HG02763 (cell line): ENCODE measurements around the gene HDAC8.

ENCODE experiments used
- ATAC-seq: cut with Tn5 transposase; IDR thresholded peaks from one replicate; pipeline ENCODE4 v1.9.1; 2021; ENCODE audit warnings: mild to moderate bottlenecking, moderate library complexity; ENCODE audit not compliant: unreplicated experiment

Gene HDAC8

DNA sequence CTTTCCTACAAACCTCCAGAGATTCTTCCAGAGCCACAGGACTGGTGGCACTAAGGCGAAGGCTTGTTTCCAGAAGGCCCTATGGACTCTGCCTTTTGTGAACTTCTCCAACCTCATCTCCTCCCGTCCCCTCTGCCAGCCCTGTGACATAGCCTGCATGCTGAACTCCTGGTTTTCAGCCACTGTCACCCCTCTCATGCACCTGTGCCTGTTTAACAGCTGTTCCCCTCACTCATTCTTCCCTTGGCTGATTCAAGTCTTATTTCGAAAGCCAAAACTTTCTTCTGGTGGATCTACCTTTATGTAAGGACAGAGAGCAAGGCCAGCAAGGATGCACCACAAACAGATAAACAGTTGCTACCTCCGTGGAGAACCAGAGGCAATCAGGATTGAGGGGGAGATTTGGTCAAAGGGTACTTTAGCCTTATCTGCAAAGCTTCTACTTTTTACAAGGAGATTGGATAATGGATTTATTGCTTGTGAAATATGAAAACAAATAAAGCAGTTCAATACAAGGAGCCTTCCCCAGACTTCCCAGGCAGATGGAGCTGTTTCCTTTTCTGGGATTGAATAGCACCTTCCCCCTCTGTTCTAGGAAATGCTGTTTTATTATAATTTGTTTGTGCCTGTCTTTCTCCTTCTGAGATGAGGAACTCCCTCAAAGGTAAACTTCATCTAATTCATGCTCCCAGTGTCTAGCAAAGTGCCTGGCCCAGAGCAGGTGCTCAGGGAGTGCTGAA is 272.6 kb downstream of the HDAC8 start:
- ATAC-seq = no peak

DNA sequence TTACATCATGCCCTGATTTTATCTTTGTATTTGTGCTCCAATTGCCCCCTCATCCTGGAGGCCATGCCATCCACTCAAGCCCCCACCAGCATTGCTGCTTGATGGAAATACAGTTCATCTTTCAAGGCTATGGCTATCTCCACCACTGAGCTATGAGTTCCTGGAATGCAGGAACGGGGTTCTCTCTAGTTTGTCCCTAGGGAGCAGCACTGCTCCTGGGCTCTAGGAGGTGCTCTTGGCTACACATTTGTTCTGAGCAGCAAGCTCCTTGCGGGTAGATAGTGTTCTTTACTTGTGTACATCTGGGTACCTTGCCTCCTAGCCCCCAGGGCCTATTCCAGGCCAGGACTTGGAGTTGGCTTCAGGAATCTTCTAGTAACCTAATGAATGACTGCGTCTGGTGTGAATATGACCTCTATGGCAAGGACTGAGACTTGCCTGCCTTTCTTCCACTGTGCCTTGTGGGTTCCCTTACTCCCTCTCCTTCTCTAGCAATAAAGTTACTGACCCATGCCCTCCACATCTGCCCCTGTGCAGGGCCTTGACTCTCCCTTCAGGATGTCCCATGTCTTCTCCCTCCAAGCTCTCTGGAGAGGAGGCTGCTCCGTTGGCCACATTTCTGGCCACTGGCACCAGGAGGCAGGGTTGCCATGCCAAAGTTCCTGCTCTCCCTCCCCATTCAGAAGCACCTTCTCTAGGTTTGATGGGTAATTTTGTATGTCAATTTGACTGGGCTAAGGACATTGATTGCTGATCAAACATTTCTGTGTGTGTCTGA is 274.5 kb downstream of the HDAC8 start:
- ATAC-seq = no peak

DNA sequence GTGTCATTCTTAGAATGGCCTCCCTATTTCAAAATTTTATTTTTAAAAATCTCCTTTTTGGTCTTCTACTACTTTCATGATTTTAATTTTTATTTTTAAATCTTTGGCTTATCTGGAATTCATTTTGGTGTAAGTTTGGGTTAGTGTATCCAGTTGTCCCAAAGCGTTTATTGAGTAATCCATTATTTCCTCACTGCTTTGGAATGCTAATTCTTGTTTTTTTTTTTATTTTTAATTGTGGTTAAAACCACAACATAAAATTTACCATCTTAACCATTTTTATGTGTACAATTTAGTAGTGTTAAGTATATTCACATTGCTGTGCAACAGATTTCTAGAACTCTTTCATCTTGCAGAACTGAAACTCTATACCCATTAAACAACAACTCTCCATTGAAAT is 275.7 kb downstream of the HDAC8 start:
- no peak for ATAC-seq

DNA sequence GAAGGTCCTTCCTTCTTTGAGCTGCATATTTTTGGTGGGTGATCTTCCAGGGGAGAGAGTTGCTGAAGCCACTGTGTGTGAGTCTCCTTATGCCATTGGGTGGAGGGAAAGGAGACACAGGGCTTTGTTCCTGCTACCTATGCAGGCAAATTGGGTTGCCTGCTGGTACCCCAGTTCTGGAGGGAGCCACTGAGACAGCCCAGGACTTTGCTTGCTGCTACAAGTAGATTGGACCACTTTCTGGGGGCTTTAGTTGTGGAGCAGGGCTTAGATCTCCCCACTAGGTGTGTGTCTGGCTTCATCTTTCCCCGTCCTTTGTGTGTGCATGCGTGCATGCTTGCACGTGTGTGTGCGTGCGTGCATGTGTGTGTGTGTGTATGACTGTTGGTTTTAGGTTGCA is 276.9 kb downstream of the HDAC8 start:
- ATAC-seq = no peak

DNA sequence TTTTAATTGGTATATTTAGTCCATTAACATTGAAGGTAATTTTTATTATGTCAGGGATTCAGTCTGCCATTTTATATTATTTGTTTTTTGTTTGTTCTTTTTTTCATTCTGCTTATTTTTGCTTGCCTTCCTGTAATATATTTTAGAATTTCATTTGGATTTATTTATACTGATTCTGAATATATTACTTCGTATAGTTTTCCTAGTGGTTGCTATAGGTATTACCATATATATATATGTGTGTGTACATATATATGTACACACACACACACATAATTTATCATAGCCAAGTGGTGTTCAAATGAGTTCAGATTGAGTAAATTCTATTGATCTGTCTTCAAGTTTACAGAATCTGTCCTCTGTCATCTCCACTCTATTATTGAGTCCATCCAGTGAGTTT is 278.1 kb downstream of the HDAC8 start:
- ATAC-seq = no peak

DNA sequence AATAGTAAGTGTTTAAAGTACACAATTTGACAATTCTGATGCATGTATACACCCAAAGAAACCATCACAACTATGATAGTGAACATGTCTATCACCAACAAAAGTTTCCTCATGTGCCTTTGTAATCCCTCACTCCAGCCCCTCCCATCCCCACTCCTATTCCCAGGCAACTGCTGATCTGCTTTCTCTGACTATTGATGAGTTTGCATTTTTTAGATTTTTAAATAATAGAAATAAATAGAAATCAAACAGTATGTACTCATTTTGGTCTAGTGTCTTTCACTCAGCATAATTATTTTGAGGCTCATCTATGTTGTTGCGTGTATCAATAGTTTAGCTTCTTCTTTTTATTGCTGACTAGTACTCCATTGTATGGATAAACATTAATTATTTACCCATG is 290.3 kb downstream of the HDAC8 start:
- ATAC-seq = no peak

DNA sequence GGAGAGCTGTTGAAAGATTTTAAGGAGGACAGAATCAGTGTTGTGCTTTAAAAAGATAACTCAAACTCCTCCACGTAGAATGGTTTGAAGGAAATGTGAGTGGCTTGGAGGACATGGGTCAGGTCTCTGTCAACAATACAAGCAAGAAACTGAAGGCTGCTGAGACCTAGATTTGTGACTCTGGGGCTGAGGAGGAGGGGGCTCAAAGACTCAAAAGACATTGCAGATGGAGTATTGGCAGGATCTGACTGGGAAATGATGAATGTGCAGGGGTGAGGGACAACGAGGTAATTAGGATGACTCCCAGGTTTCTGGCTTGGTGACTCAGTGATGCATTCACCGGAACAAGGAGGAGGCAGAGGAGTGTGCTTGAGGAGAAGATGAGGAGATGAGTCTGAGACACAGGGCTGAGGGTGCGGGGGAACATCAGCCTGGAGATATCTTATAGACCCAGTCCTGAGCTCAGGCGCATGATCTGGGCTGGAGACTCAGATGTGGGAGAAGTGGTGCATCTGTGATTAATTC is 292.3 kb downstream of the HDAC8 start:
- ATAC-seq = no peak
